Neural progenitor cell (in vitro differentiated cells): ENCODE results near the gene DLL4.

Experiments
- EZH2 ChIP-seq: fragments of 200-600 bp; sonication (generic); IDR thresholded peaks from 2 replicates; pipeline ENCODE4 v1.6.1; 2017; ENCODE audit warnings: antibody characterized with exemption, mild to moderate bottlenecking, moderate library complexity
- TF ChIP-seq, protein P1 (sequence below): fragments of 200-600 bp; sonication (generic); IDR thresholded peaks from 2 replicates; pipeline ENCODE4 v1.5.1; 2017; ENCODE audit warnings: antibody characterized with exemption, mild to moderate bottlenecking

DNA sequence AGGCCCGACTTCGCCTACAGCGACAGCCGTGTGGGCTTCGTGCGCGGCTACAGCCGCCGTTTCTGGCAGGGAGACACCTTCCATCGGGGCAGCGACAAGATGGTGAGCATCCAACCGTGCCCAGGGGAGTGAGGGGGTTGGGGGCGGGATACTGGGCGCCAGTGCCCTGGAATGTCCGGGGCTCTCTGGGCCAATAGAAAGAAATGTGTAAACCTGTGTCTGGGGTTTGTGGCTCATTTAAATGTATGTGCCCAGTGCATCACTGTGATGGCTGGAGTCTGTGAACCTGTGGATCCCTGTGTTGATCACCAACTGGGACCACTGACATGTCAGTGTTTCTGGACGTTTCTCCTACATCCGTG is 24.6 kb downstream of the DLL4 start:
- TF ChIP-seq, protein P1, sequence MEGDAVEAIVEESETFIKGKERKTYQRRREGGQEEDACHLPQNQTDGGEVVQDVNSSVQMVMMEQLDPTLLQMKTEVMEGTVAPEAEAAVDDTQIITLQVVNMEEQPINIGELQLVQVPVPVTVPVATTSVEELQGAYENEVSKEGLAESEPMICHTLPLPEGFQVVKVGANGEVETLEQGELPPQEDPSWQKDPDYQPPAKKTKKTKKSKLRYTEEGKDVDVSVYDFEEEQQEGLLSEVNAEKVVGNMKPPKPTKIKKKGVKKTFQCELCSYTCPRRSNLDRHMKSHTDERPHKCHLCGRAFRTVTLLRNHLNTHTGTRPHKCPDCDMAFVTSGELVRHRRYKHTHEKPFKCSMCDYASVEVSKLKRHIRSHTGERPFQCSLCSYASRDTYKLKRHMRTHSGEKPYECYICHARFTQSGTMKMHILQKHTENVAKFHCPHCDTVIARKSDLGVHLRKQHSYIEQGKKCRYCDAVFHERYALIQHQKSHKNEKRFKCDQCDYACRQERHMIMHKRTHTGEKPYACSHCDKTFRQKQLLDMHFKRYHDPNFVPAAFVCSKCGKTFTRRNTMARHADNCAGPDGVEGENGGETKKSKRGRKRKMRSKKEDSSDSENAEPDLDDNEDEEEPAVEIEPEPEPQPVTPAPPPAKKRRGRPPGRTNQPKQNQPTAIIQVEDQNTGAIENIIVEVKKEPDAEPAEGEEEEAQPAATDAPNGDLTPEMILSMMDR: no peak
- no peak for TF ChIP-seq EZH2
